ENCODE measurements around the gene SEMA5A.

Gene SEMA5A

GRCh38 chr5:9207817-9208418 lies 338.0 kb downstream of the SEMA5A start:
- H3K27ac ChIP-seq (ENCODE audit: extremely low read depth, low read depth, low read length): no peak overlapping the region
- TF ChIP-seq TRIM28 (IDR thresholded peaks at IDR 0.05; ENCODE audit: borderline replicate concordance, low read length) (no peak), MEIS1 (CRISPR knock-in tag; IDR thresholded peaks at IDR 0.05; ENCODE audit: borderline replicate concordance) (no peak), ZNF654 (tag by site-specific recombination; IDR thresholded peaks at IDR 0.05; ENCODE audit: low read depth) (peak; percentile 70)
- TF ChIP-seq, protein P1, sequence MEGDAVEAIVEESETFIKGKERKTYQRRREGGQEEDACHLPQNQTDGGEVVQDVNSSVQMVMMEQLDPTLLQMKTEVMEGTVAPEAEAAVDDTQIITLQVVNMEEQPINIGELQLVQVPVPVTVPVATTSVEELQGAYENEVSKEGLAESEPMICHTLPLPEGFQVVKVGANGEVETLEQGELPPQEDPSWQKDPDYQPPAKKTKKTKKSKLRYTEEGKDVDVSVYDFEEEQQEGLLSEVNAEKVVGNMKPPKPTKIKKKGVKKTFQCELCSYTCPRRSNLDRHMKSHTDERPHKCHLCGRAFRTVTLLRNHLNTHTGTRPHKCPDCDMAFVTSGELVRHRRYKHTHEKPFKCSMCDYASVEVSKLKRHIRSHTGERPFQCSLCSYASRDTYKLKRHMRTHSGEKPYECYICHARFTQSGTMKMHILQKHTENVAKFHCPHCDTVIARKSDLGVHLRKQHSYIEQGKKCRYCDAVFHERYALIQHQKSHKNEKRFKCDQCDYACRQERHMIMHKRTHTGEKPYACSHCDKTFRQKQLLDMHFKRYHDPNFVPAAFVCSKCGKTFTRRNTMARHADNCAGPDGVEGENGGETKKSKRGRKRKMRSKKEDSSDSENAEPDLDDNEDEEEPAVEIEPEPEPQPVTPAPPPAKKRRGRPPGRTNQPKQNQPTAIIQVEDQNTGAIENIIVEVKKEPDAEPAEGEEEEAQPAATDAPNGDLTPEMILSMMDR (tag by site-specific recombination; IDR thresholded peaks at IDR 0.05): peak; percentile 22; the same call in 1 of the 2 replicates
- no peaks in the 10 kb centered on the region for H3K4me1 ChIP-seq (ENCODE audit: control insufficient read depth, insufficient read depth, low read length)
- H3K4me3 ChIP-seq (ENCODE audit: low read depth, low read length): no peak overlapping the region
- H3K36me3 ChIP-seq (ENCODE audit: control insufficient read depth in 2 of 2, insufficient read depth in 1 of 2, low read length in 2 of 2): no peaks in the 10 kb centered on the region
- ChIA-PET POLR2A (no interaction called here), CTCF (interaction anchor here (0.6 to 1.7 kb wide), 17 partner anchors 11 to 1323 kb away, joined by 3 to 12 read pairs (median 4); no protein-coding TSS in a partner anchor)
- H3K9me3 ChIP-seq (ENCODE audit: control insufficient read depth, insufficient read depth, low read depth, low read length): no peaks in the 10 kb centered on the region

GRCh38 chr5:9202636-9203035 lies 343.2 kb downstream of the SEMA5A start:
- ChIA-PET POLR2A (no interaction called here), CTCF (no interaction called here)
- no peak overlapping the region for H3K27ac ChIP-seq (ENCODE audit: extremely low read depth, low read depth, low read length)
- no peaks in the 10 kb centered on the region for H3K9me3 ChIP-seq (ENCODE audit: control insufficient read depth, insufficient read depth, low read depth, low read length)
- H3K4me3 ChIP-seq (ENCODE audit: low read depth, low read length): no peak overlapping the region
- TF ChIP-seq ZBTB10 (tag by site-specific recombination; IDR thresholded peaks at IDR 0.05) (no peak), REPIN1 (tag by site-specific recombination; IDR thresholded peaks at IDR 0.05; ENCODE audit: low read depth) (no peak), ZNF654 (tag by site-specific recombination; IDR thresholded peaks at IDR 0.05; ENCODE audit: low read depth) (no peak), ZNF843 (tag by site-specific recombination; IDR thresholded peaks at IDR 0.05) (no peak), REST (tag by site-specific recombination; IDR thresholded peaks at IDR 0.05) (no peak), INSM2 (tag by site-specific recombination; IDR thresholded peaks at IDR 0.05) (no peak), ZNF214 (tag by site-specific recombination; IDR thresholded peaks at IDR 0.05; ENCODE audit: borderline replicate concordance) (no peak), ZNF544 (tag by site-specific recombination; IDR thresholded peaks at IDR 0.05) (no peak), ZNF623 (tag by site-specific recombination; IDR thresholded peaks at IDR 0.05) (no peak), ZNF146 (tag by site-specific recombination; IDR thresholded peaks at IDR 0.05) (no peak), ZNF621 (tag by site-specific recombination; IDR thresholded peaks at IDR 0.05) (no peak), ZNF324 (tag by site-specific recombination; IDR thresholded peaks at IDR 0.05) (no peak), ZNF791 (tag by site-specific recombination; IDR thresholded peaks at IDR 0.05) (no peak), ZNF530 (tag by site-specific recombination; IDR thresholded peaks at IDR 0.05; ENCODE audit: low read depth) (no peak), KLF1 (tag by site-specific recombination; IDR thresholded peaks at IDR 0.05) (no peak), ZNF223 (tag by site-specific recombination; IDR thresholded peaks at IDR 0.05) (no peak)
- H3K36me3 ChIP-seq (ENCODE audit: control insufficient read depth in 2 of 2, insufficient read depth in 1 of 2, low read length in 2 of 2): no peaks in the 10 kb centered on the region
- H3K4me1 ChIP-seq (ENCODE audit: control insufficient read depth, insufficient read depth, low read length): no peaks in the 10 kb centered on the region
